ENCODE measurements around the gene ARHGAP26.

ARHGAP26 gene

GRCh38 chr5:143153332-143154119 is 383.3 kb downstream of the ARHGAP26 start:
- no peak for DNase-seq

- DNase-seq, result no peak
Measured at GRCh38 chr5:143154510-143155370, 384.6 kb downstream of the ARHGAP26 start.

GRCh38 chr5:143155455-143155854 is 385.3 kb downstream of the ARHGAP26 start:
- no peak for DNase-seq

GRCh38 chr5:143156086-143156485 is 385.9 kb downstream of the ARHGAP26 start:
- DNase-seq, result no peak

- DNase-seq, result no peak
Measured at GRCh38 chr5:143156572-143156971, 386.4 kb downstream of the ARHGAP26 start.

- no peak for DNase-seq
Measured at GRCh38 chr5:143159031-143159430, 388.9 kb downstream of the ARHGAP26 start.

GRCh38 chr5:143161885-143162540 is 391.8 kb downstream of the ARHGAP26 start:
- no peak for DNase-seq

GRCh38 chr5:143162810-143163209 is 392.6 kb downstream of the ARHGAP26 start:
- DNase-seq, result no peak

- no peak for DNase-seq
Measured at GRCh38 chr5:143164557-143164956, 394.4 kb downstream of the ARHGAP26 start.

GRCh38 chr5:143165049-143165880 is 395.1 kb downstream of the ARHGAP26 start:
- no peak for DNase-seq

- no peak for DNase-seq
Measured at GRCh38 chr5:143166090-143166489, 395.9 kb downstream of the ARHGAP26 start.

- no peak for DNase-seq
Measured at GRCh38 chr5:143166661-143167420, 396.7 kb downstream of the ARHGAP26 start.

- peak; percentile 56 for DNase-seq
Measured at GRCh38 chr5:143168171-143168741, 398.1 kb downstream of the ARHGAP26 start.

GRCh38 chr5:143168921-143169810 is 399.0 kb downstream of the ARHGAP26 start:
- no peak for DNase-seq

- no peak for DNase-seq
Measured at GRCh38 chr5:143170104-143170503, 399.9 kb downstream of the ARHGAP26 start.

GRCh38 chr5:143170977-143171376 is 400.8 kb downstream of the ARHGAP26 start:
- no peak for DNase-seq

GRCh38 chr5:143172739-143173138 is 402.6 kb downstream of the ARHGAP26 start:
- DNase-seq, result no peak

- no peak for DNase-seq
Measured at GRCh38 chr5:143173139-143173889, 403.1 kb downstream of the ARHGAP26 start.

GRCh38 chr5:143174714-143175398 is 404.7 kb downstream of the ARHGAP26 start:
- no peak for DNase-seq
